HuH-7.5 (cell line): ENCODE measurements around the gene GPSM3.
"Not testable (repeated sequence)": the region's sequence is repeated elsewhere in the genome, so short reads cannot be mapped to it uniquely, and the experiment has no call there.

Experiments
- DNase-seq: peaks from one replicate; pipeline ENCODE4 v3.0.0; 2011; ENCODE audit warnings: low spot score

GPSM3 gene

GRCh38 chr6:32187009-32187709 is 5.3 kb downstream of the GPSM3 start:
- no peak for DNase-seq

GRCh38 chr6:32186151-32186840 is 6.1 kb downstream of the GPSM3 start:
- not testable (repeated sequence) for DNase-seq

- DNase-seq = not testable (repeated sequence)
Observed at GRCh38 chr6:32185681-32186131, 6.7 kb downstream of the GPSM3 start.

GRCh38 chr6:32184084-32184640 is 8.3 kb downstream of the GPSM3 start, which contains the start of gene AGER:
TSS of gene AGER (minus strand) at chr6:32184253. CDS start at chr6:32184222, 31 bp downstream.
- no peak for DNase-seq

- no peak for DNase-seq
Observed at GRCh38 chr6:32183483-32184083, 8.9 kb downstream of the GPSM3 start.

GRCh38 chr6:32183030-32183429 is 9.4 kb downstream of the GPSM3 start:
- no peak for DNase-seq

- DNase-seq = no peak
Observed at GRCh38 chr6:32182555-32182981, 9.9 kb downstream of the GPSM3 start.

- no peak for DNase-seq
Observed at GRCh38 chr6:32181915-32182529, 10.4 kb downstream of the GPSM3 start.

GRCh38 chr6:32181148-32181702 is 11.2 kb downstream of the GPSM3 start:
- no peak for DNase-seq

GRCh38 chr6:32179766-32180405 is 12.6 kb downstream of the GPSM3 start:
- DNase-seq = no peak

- DNase-seq = no peak
Observed at GRCh38 chr6:32178547-32179440, 13.6 kb downstream of the GPSM3 start.

GRCh38 chr6:32177788-32178546 is 14.5 kb downstream of the GPSM3 start, which contains the start of gene RNF5:
TSS of gene RNF5 (plus strand) at chr6:32178405. CDS start at chr6:32178512, 107 bp downstream.
- DNase-seq = peak; percentile 86

GRCh38 chr6:32177183-32177787 is 15.2 kb downstream of the GPSM3 start:
- DNase-seq = no peak

GRCh38 chr6:32176476-32177182 is 15.8 kb downstream of the GPSM3 start:
- DNase-seq = no peak

GRCh38 chr6:32175711-32176475 is 16.6 kb downstream of the GPSM3 start, which contains the start of gene AGPAT1:
TSS of gene AGPAT1 (minus strand) at chr6:32176084. CDS start at chr6:32171496, 4,588 bp downstream.
- DNase-seq = peak; percentile 86

GRCh38 chr6:32175322-32175710 is 17.1 kb downstream of the GPSM3 start:
- DNase-seq = no peak

GRCh38 chr6:32174416-32174815 is 18.0 kb downstream of the GPSM3 start:
- DNase-seq = no peak
